GM12865 (cell line): Measurements from ENCODE around the gene NUP58.
"Not testable (repeated sequence)": the region's sequence is repeated elsewhere in the genome, so short reads cannot be mapped to it uniquely, and the experiment has no call there.

Experiments used
- DNase-seq: peaks from one replicate; pipeline ENCODE4 v3.0.0; 2010; ENCODE audit warnings: low read depth
- H3K4me3 ChIP-seq: 2 replicates; pipeline ENCODE4 v1.5.1; 2011; ENCODE audit warnings: mild to moderate bottlenecking, low read depth, low read length, control low read depth
- TF ChIP-seq, protein P1 (sequence below): IDR thresholded peaks from 2 replicates; pipeline ENCODE4 v1.5.1; 2011; ENCODE audit warnings: low read length, control low read depth, low read depth, inconsistent platforms; ENCODE audit not compliant: insufficient read depth; ENCODE audit errors: missing control alignments

NUP58 gene

GRCh38 chr13:25352230-25352629, 50.8 kb downstream of the NUP58 start:
- no peak for DNase-seq
- TF ChIP-seq, protein P1, sequence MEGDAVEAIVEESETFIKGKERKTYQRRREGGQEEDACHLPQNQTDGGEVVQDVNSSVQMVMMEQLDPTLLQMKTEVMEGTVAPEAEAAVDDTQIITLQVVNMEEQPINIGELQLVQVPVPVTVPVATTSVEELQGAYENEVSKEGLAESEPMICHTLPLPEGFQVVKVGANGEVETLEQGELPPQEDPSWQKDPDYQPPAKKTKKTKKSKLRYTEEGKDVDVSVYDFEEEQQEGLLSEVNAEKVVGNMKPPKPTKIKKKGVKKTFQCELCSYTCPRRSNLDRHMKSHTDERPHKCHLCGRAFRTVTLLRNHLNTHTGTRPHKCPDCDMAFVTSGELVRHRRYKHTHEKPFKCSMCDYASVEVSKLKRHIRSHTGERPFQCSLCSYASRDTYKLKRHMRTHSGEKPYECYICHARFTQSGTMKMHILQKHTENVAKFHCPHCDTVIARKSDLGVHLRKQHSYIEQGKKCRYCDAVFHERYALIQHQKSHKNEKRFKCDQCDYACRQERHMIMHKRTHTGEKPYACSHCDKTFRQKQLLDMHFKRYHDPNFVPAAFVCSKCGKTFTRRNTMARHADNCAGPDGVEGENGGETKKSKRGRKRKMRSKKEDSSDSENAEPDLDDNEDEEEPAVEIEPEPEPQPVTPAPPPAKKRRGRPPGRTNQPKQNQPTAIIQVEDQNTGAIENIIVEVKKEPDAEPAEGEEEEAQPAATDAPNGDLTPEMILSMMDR: no peak

GRCh38 chr13:25352806-25353205, 51.4 kb downstream of the NUP58 start:
- TF ChIP-seq, protein P1: no peak
- DNase-seq: no peak
- no peak overlapping the region for H3K4me3 ChIP-seq

More at GRCh38 chr13:25352230-25352629, 50.8 kb downstream of the NUP58 start:
- no peak overlapping the region for H3K4me3 ChIP-seq

- TF ChIP-seq, protein P1: no peak
- no peak for DNase-seq
These were observed 51.9 kb downstream of the NUP58 start for GRCh38 chr13:25353344-25353743.

DNA sequence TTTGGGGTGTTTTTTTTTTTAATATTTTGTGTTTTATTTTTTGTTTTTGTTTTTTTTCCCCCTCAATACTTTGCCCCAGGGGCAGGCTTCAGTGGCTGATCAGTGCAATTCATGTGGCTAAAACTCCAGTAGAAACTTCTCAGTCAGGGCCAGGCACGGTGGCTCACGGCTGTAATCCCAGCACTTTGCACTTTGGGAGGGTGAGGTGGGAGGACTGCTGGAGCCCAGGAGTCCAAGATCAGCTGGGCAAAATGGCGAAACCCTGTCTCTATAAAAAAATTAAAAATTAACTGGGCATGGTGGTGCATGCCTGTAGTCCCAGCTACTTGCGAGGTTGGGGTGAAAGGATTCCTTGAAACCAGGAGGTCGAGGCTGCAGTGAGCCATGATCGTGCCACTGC, 53.0 kb downstream of the NUP58 start:
- TF ChIP-seq, protein P1: no peak
- no peak for DNase-seq
- H3K4me3 ChIP-seq: no peak overlapping the region

More at GRCh38 chr13:25353344-25353743, 51.9 kb downstream of the NUP58 start:
- no peak overlapping the region for H3K4me3 ChIP-seq

- H3K4me3 ChIP-seq, DNase-seq: not testable (repeated sequence)
These were observed 59.0 kb downstream of the NUP58 start for GRCh38 chr13:25360443-25360842.

DNA sequence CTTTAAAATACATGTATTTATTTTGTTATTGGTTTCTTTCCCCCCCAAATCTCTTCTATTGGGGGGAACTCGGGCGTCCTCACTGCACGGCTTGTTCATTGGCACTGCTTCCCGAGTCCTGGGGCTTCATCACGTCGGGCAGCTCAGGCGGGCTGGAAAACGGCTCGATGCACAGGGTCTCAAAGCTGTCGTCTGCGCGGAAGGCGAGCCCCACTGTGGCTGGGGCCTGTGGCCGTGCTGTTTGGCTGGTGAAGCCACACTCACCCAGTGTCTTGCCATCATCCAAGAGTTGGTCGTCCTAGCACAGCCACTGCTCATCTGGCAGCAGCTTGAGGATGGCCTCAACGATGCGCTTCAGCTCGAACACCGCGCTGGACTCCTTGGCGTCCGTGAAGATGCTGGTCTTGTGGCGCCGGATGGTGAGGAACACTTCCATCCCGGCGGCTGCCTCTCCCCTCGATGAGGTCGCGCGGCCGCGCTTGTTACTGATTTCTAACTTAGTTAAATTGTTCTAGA, 64.4 kb downstream of the NUP58 start:
- no peak overlapping the region for H3K4me3 ChIP-seq
- TF ChIP-seq, protein P1: no peak
- no peak for DNase-seq

DNA sequence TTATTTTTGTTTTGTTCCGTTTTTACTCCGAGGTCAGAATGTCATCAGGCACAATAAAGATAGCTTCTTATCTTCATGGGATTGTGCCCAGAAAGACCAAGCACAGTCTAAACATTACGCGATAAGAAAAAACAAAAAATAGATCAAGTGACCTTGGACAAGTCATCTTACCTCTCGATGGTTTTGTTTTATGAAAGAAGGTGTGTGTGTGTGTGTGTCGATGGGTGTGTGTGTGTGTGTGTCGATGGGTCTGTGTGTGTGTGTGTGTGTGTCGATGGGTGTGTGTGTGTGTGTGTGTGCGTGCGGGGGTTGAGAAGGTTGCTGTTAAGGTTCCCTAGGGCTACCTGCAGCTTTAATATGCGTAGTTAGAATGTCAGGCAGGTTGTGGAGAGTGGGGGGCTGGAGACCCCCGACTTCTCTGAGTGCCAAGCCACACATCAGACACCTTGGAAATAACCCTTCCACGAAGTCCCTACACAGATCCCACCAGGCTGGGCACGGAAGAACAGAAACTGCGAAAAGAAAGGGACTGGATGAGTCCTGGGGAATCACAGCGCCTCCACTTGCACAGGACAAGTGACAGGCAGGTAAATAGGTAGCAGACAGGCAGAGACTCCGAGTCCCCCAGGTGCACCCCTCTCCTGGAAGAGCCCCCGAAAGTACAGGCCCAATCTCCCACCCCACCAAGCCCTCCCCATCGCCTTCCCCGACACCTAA, 69.9 kb downstream of the NUP58 start:
- TF ChIP-seq, protein P1: no peak
- DNase-seq: no peak
- H3K4me3 ChIP-seq: no peak overlapping the region
